DOHH2 (cell line): Measurements from ENCODE around the gene RNASE13.
A peak's percentile ranks its signal among the peaks of the same experiment; 100 is the strongest.

ENCODE experiments used
- H3F3A ChIP-seq: fragments of 200-600 bp; sonication (generic), shearing (Covaris generic); 2 replicates; pipeline ENCODE4 v1.6.0; 2016; ENCODE audit warnings: antibody characterized with exemption, mild to moderate bottlenecking; ENCODE audit not compliant: control insufficient read depth, insufficient read depth
- H3K27ac ChIP-seq: fragments of 200-600 bp; sonication (generic); 2 replicates; pipeline ENCODE4 v1.5.1; 2014; ENCODE audit warnings: low read depth, mild to moderate bottlenecking, low read length, moderate library complexity
- H3K27me3 ChIP-seq: fragments of 200-600 bp; sonication (generic); 2 replicates; pipeline ENCODE4 v1.6.1; 2014; ENCODE audit warnings: mild to moderate bottlenecking, low read length, mixed read lengths; ENCODE audit not compliant: control insufficient read depth
- H3K36me3 ChIP-seq: fragments of 200-600 bp; sonication (generic); 2 replicates; pipeline ENCODE4 v1.6.1; 2014; ENCODE audit warnings: mild to moderate bottlenecking, low read length, moderate library complexity, mixed read lengths; ENCODE audit not compliant: control insufficient read depth
- H3K4me1 ChIP-seq: fragments of 200-600 bp; sonication (generic); 2 replicates; pipeline ENCODE4 v1.6.1; 2014; ENCODE audit warnings: mild to moderate bottlenecking, low read length, mixed read lengths; ENCODE audit not compliant: control insufficient read depth
- H3K4me2 ChIP-seq: fragments of 200-600 bp; sonication (generic); 2 replicates; pipeline ENCODE4 v1.6.0; 2014; ENCODE audit warnings: mild to moderate bottlenecking, low read length, moderate library complexity
- H3K4me3 ChIP-seq: fragments of 200-600 bp; sonication (generic); 2 replicates; pipeline ENCODE4 v1.5.1; 2014; ENCODE audit warnings: mild to moderate bottlenecking, low read length, mixed read lengths
- H3K79me2 ChIP-seq: fragments of 200-600 bp; sonication (generic); 2 replicates; pipeline ENCODE4 v1.6.1; 2014; ENCODE audit warnings: mild to moderate bottlenecking, low read length, mixed read lengths; ENCODE audit not compliant: control insufficient read depth
- H3K9me2 ChIP-seq: fragments of 200-600 bp; sonication (generic); replicated peaks from 2 replicates; pipeline ENCODE4 v1.6.1; 2014; ENCODE audit warnings: mild to moderate bottlenecking, low read length, mixed read lengths; ENCODE audit not compliant: control insufficient read depth
- H3K9me3 ChIP-seq: fragments of 200-600 bp; sonication (generic); 2 replicates; pipeline ENCODE4 v1.6.1; 2014; ENCODE audit warnings: antibody characterized with exemption, low read length, mixed read lengths; ENCODE audit not compliant: control insufficient read depth, insufficient read depth
- H4K20me1 ChIP-seq: fragments of 200-600 bp; sonication (generic); 2 replicates; pipeline ENCODE4 v1.6.0; 2014; ENCODE audit warnings: low read depth, mild to moderate bottlenecking, antibody characterized with exemption, low read length, moderate library complexity; ENCODE audit not compliant: control insufficient read depth, insufficient read depth
- CTCF ChIP-seq: fragments of 200-600 bp; sonication (generic); IDR thresholded peaks from one replicate; pipeline ENCODE4 v1.5.1; 2014; ENCODE audit warnings: antibody characterized with exemption, mild to moderate bottlenecking, low read depth, low read length; ENCODE audit not compliant: poor library complexity, severe bottlenecking
- EZH2phosphoT487 ChIP-seq: fragments of 200-600 bp; sonication (generic); IDR thresholded peaks from 2 replicates; pipeline ENCODE4 v1.6.1; 2017; ENCODE audit warnings: borderline replicate concordance, mild to moderate bottlenecking, antibody characterized with exemption, low read length, moderate library complexity, mixed read lengths

RNASE13 gene

GRCh38 chr14:21039585-21040369 lies 5.2 kb upstream of the RNASE13 start:
- TF ChIP-seq CTCF (peak; percentile 54), EZH2phosphoT487 (no peak)
- Histone ChIP-seq H3K9me2 (no peaks in the 10 kb centered on the region), H3F3A (no peaks in the 10 kb centered on the region), H3K27ac (no peak overlapping the region), H3K4me1 (no peaks in the 10 kb centered on the region), H3K4me2 (no peak overlapping the region), H4K20me1 (no peaks in the 10 kb centered on the region), H3K36me3 (no peaks in the 10 kb centered on the region), H3K4me3 (no peak overlapping the region), H3K79me2 (no peaks in the 10 kb centered on the region), H3K27me3 (peaks cover 35% of the 10 kb centered on the region), H3K9me3 (no peaks in the 10 kb centered on the region)

GRCh38 chr14:21038441-21039422 lies 4.1 kb upstream of the RNASE13 start:
- Histone ChIP-seq H4K20me1 (no peaks in the 10 kb centered on the region), H3F3A (no peaks in the 10 kb centered on the region), H3K4me3 (no peak overlapping the region), H3K79me2 (no peaks in the 10 kb centered on the region), H3K9me2 (no peaks in the 10 kb centered on the region), H3K27ac (no peak overlapping the region), H3K9me3 (no peaks in the 10 kb centered on the region), H3K36me3 (no peaks in the 10 kb centered on the region), H3K27me3 (peaks cover 32% of the 10 kb centered on the region), H3K4me1 (no peaks in the 10 kb centered on the region), H3K4me2 (no peak overlapping the region)
- TF ChIP-seq CTCF, result no peak
- TF ChIP-seq EZH2phosphoT487, result no peak

GRCh38 chr14:21037156-21037555 lies 2.5 kb upstream of the RNASE13 start:
- no peaks in the 10 kb centered on the region for H4K20me1 ChIP-seq
- H3K4me2 ChIP-seq, result no peak overlapping the region
- no peaks in the 10 kb centered on the region for H3K36me3 ChIP-seq
- no peaks in the 10 kb centered on the region for H3K9me3 ChIP-seq
- peaks cover 24% of the 10 kb centered on the region for H3K27me3 ChIP-seq
- H3F3A ChIP-seq, result no peaks in the 10 kb centered on the region
- no peak overlapping the region for H3K27ac ChIP-seq
- no peaks in the 10 kb centered on the region for H3K4me1 ChIP-seq
- no peaks in the 10 kb centered on the region for H3K79me2 ChIP-seq
- no peak overlapping the region for H3K4me3 ChIP-seq
- H3K9me2 ChIP-seq, result no peaks in the 10 kb centered on the region
- TF ChIP-seq CTCF (no peak), EZH2phosphoT487 (no peak)
